SJCRH30 (cell line): ENCODE results near the gene TFCP2. TPM values are rescaled to one million over a fixed set of nuclear protein-coding genes. Genes with fewer than 3 reads are reported as not detected.
"Not testable (repeated sequence)": the region's sequence is repeated elsewhere in the genome, so short reads cannot be mapped to it uniquely, and the experiment has no call there.

Experiments
- DNase-seq, 2 experiments: peaks; one replicate each; pipeline ENCODE4 v3.0.0-alpha.2; 2015 to 2020
- H3K27ac ChIP-seq: fragments of 250-450 bp; sonication (Bioruptor Pico); 2 replicates; pipeline ENCODE4 v1.5.1; 2020; ENCODE audit warnings: mild to moderate bottlenecking, moderate library complexity
- H3K27me3 ChIP-seq: fragments of 250-450 bp; sonication (Bioruptor Pico); 2 replicates; pipeline ENCODE4 v1.5.1; 2020; ENCODE audit warnings: mild to moderate bottlenecking, moderate library complexity
- H3K36me3 ChIP-seq: fragments of 250-450 bp; sonication (Bioruptor Pico); 2 replicates; pipeline ENCODE4 v1.5.1; 2020; ENCODE audit warnings: mild to moderate bottlenecking, moderate library complexity
- H3K4me1 ChIP-seq: fragments of 250-450 bp; sonication (Bioruptor Pico); 2 replicates; pipeline ENCODE4 v1.5.1; 2020; ENCODE audit warnings: mild to moderate bottlenecking, moderate library complexity
- H3K4me3 ChIP-seq: fragments of 250-450 bp; sonication (Bioruptor Pico); 2 replicates; pipeline ENCODE4 v1.5.1; 2020; ENCODE audit warnings: mild to moderate bottlenecking, moderate library complexity
- H3K9me3 ChIP-seq: fragments of 250-450 bp; sonication (Bioruptor Pico); replicated peaks from 2 replicates; pipeline ENCODE4 v1.5.1; 2020; ENCODE audit warnings: mild to moderate bottlenecking, moderate library complexity
- total RNA-seq: library from RNA; depleted of rRNA; stranded (reverse); fragments of >200 nt; shearing (Covaris generic); gene quantifications from 2 replicates; pipeline ENCODE4 v1.2.3, GENCODE V29; 2014; rRNA removed

TFCP2 gene
- total RNA-seq: 22.2 and 24.1 TPM in 2 replicates

GRCh38 chr12:51172515-51173431, at the start of gene TFCP2:
Gene TFCP2 (minus strand): TSS chr12:51173135. CDS start chr12:51172422, 713 bp downstream.
- Histone ChIP-seq H3K9me3 (no peaks in the 10 kb centered on the region; the same call in 1 of the 2 replicates), H3K4me3 (peak within 1 kb of the TSS; percentile 73), H3K4me1 (no peaks in the 10 kb centered on the region), H3K27me3 (no peaks in the 10 kb centered on the region), H3K36me3 (no peaks in the 10 kb centered on the region), H3K27ac (peak within 1 kb of the TSS; percentile 93)
- DNase-seq: peak; percentile 97 to 98

GRCh38 chr12:51222461-51222860, 49.5 kb upstream of the TFCP2 start:
- Histone ChIP-seq H3K4me3 (no peak overlapping the region), H3K4me1 (peaks cover 6% of the 10 kb centered on the region)

GRCh38 chr12:51219857-51220256, 46.9 kb upstream of the TFCP2 start:
- not testable (repeated sequence) for H3K36me3 ChIP-seq, H3K27ac ChIP-seq, H3K4me1 ChIP-seq, DNase-seq, H3K9me3 ChIP-seq, H3K4me3 ChIP-seq, H3K27me3 ChIP-seq

More at GRCh38 chr12:51222461-51222860, 49.5 kb upstream of the TFCP2 start:
- H3K9me3 ChIP-seq: no peaks in the 10 kb centered on the region
- no peaks in the 10 kb centered on the region for H3K27me3 ChIP-seq
- no peak for DNase-seq
- no peak overlapping the region for H3K27ac ChIP-seq
- H3K36me3 ChIP-seq: no peaks in the 10 kb centered on the region

GRCh38 chr12:51219322-51219721, 46.4 kb upstream of the TFCP2 start:
- Histone ChIP-seq H3K27ac (no peak overlapping the region), H3K4me3 (peak overlapping the region; percentile 70), H3K9me3 (no peaks in the 10 kb centered on the region), H3K36me3 (no peaks in the 10 kb centered on the region), H3K4me1 (peaks cover 6% of the 10 kb centered on the region), H3K27me3 (no peaks in the 10 kb centered on the region)
- peak in 1 of 2 experiments; percentile 14 for DNase-seq

- DNase-seq: peak in 1 of 2 experiments; percentile 35
- H3K27ac ChIP-seq: peak overlapping the region; percentile 82
- no peaks in the 10 kb centered on the region for H3K27me3 ChIP-seq
- peak overlapping the region; percentile 70 for H3K4me3 ChIP-seq
- H3K9me3 ChIP-seq: no peaks in the 10 kb centered on the region
- H3K36me3 ChIP-seq: no peaks in the 10 kb centered on the region
- peaks cover 6% of the 10 kb centered on the region for H3K4me1 ChIP-seq
Measured at GRCh38 chr12:51218607-51219161, 45.7 kb upstream of the TFCP2 start.

- no peaks in the 10 kb centered on the region for H3K36me3 ChIP-seq
- H3K4me3 ChIP-seq: peak within 1 kb of the TSS; percentile 70
- H3K27ac ChIP-seq: peak within 1 kb of the TSS; percentile 82
- no peaks in the 10 kb centered on the region for H3K9me3 ChIP-seq
- H3K4me1 ChIP-seq: peaks cover 6% of the 10 kb centered on the region
- no peaks in the 10 kb centered on the region for H3K27me3 ChIP-seq
- peak; percentile 82 to 87 for DNase-seq
Measured at GRCh38 chr12:51217968-51218606, 45.2 kb upstream of the TFCP2 start, which contains the start of gene POU6F1. Gene POU6F1 (minus strand): TSS chr12:51218062. CDS start chr12:51206836, 11,226 bp downstream.

- DNase-seq: peak; percentile 55 to 57
- no peaks in the 10 kb centered on the region for H3K9me3 ChIP-seq
- peaks cover 6% of the 10 kb centered on the region for H3K4me1 ChIP-seq
- H3K36me3 ChIP-seq: no peaks in the 10 kb centered on the region
- H3K4me3 ChIP-seq: peak overlapping the region; percentile 70
- H3K27me3 ChIP-seq: no peaks in the 10 kb centered on the region
- peak overlapping the region; percentile 82 for H3K27ac ChIP-seq
Measured at GRCh38 chr12:51217133-51217967, 44.4 kb upstream of the TFCP2 start.

- Histone ChIP-seq H3K4me3 (peak overlapping the region; percentile 70), H3K27me3 (no peaks in the 10 kb centered on the region), H3K36me3 (no peaks in the 10 kb centered on the region), H3K4me1 (peaks cover 6% of the 10 kb centered on the region), H3K9me3 (no peaks in the 10 kb centered on the region), H3K27ac (no peak overlapping the region)
- no peak for DNase-seq
Measured at GRCh38 chr12:51216642-51217041, 43.7 kb upstream of the TFCP2 start.

GRCh38 chr12:51214895-51215294, 42.0 kb upstream of the TFCP2 start:
- DNase-seq: no peak
- Histone ChIP-seq H3K4me3 (no peak overlapping the region), H3K27ac (no peak overlapping the region), H3K36me3 (no peaks in the 10 kb centered on the region), H3K27me3 (no peaks in the 10 kb centered on the region), H3K4me1 (peaks cover 6% of the 10 kb centered on the region), H3K9me3 (no peaks in the 10 kb centered on the region)

- Histone ChIP-seq H3K27ac (no peak overlapping the region), H3K4me3 (no peak overlapping the region), H3K4me1 (no peaks in the 10 kb centered on the region), H3K27me3 (no peaks in the 10 kb centered on the region), H3K9me3 (no peaks in the 10 kb centered on the region), H3K36me3 (no peaks in the 10 kb centered on the region)
- DNase-seq: no peak
Measured at GRCh38 chr12:51210690-51211395, 37.9 kb upstream of the TFCP2 start.

- Histone ChIP-seq H3K9me3 (no peaks in the 10 kb centered on the region), H3K27ac (no peak overlapping the region), H3K27me3 (no peaks in the 10 kb centered on the region), H3K4me1 (no peaks in the 10 kb centered on the region), H3K4me3 (no peak overlapping the region), H3K36me3 (no peaks in the 10 kb centered on the region)
- no peak for DNase-seq
Measured at GRCh38 chr12:51209259-51209658, 36.3 kb upstream of the TFCP2 start.

GRCh38 chr12:51208016-51208660, 35.2 kb upstream of the TFCP2 start:
- H3K9me3 ChIP-seq: no peaks in the 10 kb centered on the region
- no peaks in the 10 kb centered on the region for H3K36me3 ChIP-seq

GRCh38 chr12:51205350-51205749, 32.4 kb upstream of the TFCP2 start:
- Histone ChIP-seq H3K4me1 (no peaks in the 10 kb centered on the region), H3K27me3 (no peaks in the 10 kb centered on the region), H3K27ac (no peak overlapping the region), H3K36me3 (no peaks in the 10 kb centered on the region), H3K4me3 (no peak overlapping the region), H3K9me3 (no peaks in the 10 kb centered on the region)
- DNase-seq: no peak

More at GRCh38 chr12:51208016-51208660, 35.2 kb upstream of the TFCP2 start:
- Histone ChIP-seq H3K4me1 (no peaks in the 10 kb centered on the region), H3K4me3 (no peak overlapping the region), H3K27me3 (no peaks in the 10 kb centered on the region), H3K27ac (no peak overlapping the region)
- DNase-seq: no peak
